ACHN (cell line): ENCODE results near the gene OLFM1.
"Not testable (repeated sequence)": the region's sequence is repeated elsewhere in the genome, so short reads cannot be mapped to it uniquely, and the experiment has no call there.

Experiments used
- DNase-seq: peaks from one replicate; pipeline ENCODE4 v3.0.0-alpha.2; 2015
- in situ Hi-C: cut with HindIII; loops from 2 replicates; pipeline ENCODE4 v1.10.0; 2017; ENCODE audit warnings: low sequenced_read_pairs, low pct_ligation_motif_present, low pct_unique_long_range_greater_than_20kb

OLFM1 gene

DNA sequence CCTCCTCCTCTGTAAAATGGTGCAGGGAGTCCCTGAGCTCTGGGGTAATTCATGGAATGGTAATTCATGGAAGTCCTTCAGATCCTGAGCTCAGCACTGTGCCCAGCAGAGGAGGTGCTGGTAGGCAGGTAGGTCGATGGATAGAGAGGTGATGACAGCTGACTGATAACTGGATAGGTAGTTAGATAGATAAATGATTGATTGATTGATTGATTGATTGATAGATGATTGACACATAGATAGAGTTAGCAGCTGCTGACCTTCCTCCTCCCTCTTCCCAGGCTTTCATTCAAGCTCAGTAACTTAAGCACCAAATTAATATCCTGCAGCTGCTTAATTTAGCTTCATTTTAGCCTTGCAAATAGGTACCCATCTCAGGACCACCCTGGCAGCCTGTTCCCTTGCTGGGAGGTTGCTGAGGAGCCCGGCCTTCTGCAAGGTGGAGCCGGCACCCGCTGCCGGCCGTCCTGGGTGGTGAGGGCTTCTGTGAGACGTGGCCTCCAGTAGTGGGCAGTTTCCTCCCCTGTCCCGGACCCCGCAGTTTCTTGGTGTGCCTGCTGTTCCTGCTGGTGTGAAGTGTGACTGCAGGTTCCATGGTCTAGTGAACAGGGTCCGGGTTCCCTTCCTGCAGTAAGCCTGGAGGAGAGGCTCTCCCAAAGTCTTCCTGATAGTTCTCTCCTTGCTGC, 13.4 kb downstream of the OLFM1 start:
- no peak for DNase-seq
- in situ Hi-C loops: no loop called here

DNA sequence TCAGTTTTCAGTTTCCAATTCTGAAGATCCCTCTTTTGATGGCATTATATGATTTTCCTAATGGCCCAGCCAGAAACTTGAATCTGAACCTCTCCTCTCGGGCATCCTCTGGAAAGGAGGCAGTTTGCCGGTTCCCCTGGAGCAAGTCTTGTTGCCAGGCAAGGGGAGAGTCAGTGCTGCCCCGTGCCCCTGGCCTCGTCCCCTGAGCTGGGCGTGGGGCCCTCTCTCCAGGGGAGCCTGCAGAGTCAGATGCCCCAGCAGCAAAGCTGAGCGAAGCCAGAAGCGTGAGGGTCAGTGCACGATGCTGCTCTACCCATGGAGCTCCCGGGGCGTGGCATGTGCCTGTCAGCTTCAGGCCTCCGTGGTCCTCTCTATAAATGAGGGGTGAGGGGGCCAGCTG, 14.0 kb downstream of the OLFM1 start:
- in situ Hi-C loops: no loop called here
- no peak for DNase-seq

DNA sequence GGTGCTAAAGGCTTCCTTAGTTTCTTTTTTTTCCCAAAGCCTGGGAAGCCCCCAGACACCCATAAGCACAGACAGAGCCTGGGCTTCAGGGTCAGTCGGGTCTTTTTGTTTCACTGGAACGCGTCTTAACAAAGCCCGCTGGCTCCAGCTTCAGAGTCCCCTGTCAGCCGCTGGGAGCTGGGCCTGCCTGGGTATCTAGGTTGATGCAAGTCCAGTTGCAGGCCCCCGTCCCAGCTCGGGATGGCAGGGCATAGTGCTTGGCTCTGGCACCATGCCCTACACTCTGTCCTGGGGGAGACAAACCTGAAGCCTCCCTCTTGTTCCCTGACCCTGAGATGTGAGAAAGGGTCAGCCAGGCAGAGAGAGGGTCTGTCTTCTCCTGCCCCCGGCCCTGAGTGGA, 14.5 kb downstream of the OLFM1 start:
- in situ Hi-C loops: no loop called here
- DNase-seq: no peak

DNA sequence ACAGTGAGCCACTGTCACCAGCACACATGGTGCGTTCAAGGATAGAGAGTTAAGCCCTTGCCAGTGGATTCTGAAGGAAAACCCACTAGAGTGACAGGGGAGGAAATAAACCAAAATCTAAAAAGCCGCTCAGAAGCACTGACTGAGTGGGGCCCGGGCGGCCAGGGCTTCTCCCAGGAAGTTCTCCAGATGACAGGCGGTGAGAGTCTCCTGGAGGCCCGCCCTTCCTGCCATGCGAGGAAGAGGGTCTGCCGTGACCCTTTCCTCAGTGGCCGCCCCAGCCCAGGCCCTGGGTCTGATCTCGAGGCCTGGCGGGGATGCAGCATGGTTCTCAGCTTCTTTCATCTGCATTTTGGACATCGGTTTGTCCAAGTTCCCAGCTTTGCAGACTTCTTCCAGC, 14.9 kb downstream of the OLFM1 start:
- in situ Hi-C loops: no loop called here
- no peak for DNase-seq

DNA sequence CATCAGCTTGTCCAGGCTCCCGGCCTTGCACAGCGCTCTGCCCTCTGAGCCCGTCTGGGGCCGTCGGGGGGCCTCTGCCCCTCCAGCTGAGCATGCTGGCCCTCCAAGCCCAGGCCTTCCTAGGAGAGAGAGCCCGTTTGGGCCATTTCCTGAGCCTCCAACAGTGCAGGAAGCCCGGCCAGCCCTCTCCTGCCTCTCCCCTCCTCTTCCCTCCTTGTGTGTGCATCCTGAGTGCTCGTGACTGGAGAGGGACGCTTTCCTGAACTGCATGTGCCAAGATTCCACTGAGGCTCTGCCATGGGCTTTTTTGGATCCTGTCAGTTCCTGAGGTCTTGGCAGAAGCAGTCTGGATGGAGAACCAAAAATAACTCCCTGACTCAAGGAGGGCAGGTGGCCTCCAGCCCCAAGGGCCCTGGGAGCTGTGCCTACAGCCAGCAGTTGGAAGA, 15.6 kb downstream of the OLFM1 start:
- no peak for DNase-seq
- in situ Hi-C loops: no loop called here

DNA sequence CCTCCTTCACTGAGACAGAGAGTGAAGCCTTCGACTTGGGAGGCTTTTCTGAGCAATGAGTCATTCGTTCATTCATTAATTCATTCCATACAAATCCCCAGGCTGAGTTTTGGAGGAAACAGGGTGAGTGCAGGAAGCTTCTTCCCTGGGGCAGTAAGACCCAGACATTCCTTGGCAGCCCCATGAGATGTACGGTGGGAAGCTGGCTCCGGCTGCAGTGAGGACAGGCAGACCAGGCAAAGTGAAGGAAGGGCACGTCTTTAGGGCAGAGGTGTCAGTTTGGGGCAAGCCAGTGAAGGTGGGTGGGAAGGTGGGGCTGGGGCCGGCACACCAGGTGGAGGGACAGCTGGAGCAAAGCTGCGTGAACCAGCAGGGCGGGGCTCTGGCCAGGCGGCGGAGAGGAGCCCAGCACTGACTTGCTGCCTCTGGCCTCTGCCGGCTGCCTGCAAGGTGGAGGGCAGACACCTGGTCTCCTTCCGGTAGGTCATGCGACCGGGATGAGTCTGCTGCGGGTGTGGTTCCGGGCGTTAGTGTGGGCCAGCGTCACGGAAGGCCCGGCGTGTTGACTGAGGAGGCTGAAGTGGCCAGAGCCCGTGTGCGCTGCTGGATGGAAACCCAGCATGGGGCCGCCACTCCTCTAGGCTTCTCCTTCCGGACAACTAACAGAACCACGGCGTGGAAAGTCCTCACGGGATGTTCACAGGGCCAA, 16.6 kb downstream of the OLFM1 start:
- no peak for DNase-seq
- in situ Hi-C loops: no loop called here

DNA sequence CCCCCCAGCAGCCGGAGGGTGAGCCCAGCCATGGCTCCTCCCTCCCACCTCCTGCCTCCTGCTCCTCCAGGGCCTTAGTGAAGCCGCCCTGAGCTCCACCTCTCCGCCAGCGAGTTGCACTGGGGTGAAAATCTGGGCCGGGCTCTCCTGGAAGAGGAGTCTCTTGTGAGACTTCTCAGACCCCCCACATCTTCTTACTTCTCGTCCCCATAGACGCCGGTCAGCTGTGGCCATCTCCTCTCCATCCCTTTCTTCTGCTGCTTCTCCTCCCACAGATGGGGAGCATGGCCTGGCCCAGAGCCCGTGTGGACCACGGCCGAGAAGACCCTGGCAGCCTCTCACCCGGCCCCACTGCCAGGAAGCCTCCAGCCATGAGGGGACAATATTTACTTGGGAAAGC, 17.3 kb downstream of the OLFM1 start:
- in situ Hi-C loops: no loop called here
- no peak for DNase-seq

DNA sequence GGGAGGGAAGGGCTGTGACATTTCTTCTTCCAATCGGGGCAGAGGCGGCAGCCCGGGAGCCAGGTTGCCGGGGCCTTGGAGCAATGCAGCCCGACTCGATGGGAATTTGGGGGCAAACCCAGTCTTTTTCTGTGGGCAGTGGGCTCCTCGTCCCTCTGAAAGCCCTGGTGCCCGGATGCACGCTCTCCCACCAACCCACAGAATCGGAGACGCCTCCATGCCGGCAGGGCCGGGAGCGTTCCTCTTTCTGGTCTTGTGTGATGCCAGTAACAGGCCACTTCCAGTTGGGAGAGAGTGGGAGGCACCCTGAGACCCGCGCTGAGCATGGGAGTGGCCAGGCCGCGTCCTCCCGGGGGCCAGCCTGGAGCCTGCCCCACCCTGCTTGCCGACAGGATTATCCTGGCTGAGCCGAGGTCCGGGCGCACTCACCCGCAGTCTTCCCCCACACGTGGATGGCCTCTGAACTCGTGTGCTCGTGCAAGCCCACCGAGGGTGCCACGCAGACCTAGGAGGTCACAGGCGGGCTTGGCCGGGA, 17.8 kb downstream of the OLFM1 start:
- DNase-seq: no peak
- in situ Hi-C loops: no loop called here

DNA sequence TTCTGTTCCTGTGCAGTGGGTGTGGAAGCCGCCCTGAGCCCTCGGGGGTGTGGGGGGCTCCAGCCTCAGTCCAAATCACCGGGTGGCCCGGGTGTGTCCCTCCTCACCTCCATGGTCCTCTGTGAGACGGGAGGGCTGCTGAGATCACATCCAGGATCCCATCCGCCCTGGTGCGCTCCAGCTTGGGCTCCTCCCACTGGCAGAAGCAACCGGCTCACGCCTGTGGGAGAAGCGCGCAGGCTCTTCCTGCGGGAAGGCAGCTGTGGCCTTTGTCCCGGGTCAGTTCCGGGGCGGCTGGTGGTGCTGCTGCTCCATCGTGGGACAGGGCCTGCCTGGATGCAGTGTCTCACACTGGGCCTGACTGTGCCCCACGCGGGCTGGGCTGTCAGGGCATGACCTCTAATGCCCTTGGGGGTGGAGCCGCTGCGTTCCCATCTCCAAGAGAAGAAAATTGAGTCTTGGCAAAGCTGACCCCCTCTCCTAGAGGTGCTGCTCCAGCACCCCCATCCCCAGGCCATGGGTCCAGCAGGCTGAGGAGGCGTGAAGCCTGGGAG, 18.5 kb downstream of the OLFM1 start:
- in situ Hi-C loops: no loop called here
- DNase-seq: no peak

DNA sequence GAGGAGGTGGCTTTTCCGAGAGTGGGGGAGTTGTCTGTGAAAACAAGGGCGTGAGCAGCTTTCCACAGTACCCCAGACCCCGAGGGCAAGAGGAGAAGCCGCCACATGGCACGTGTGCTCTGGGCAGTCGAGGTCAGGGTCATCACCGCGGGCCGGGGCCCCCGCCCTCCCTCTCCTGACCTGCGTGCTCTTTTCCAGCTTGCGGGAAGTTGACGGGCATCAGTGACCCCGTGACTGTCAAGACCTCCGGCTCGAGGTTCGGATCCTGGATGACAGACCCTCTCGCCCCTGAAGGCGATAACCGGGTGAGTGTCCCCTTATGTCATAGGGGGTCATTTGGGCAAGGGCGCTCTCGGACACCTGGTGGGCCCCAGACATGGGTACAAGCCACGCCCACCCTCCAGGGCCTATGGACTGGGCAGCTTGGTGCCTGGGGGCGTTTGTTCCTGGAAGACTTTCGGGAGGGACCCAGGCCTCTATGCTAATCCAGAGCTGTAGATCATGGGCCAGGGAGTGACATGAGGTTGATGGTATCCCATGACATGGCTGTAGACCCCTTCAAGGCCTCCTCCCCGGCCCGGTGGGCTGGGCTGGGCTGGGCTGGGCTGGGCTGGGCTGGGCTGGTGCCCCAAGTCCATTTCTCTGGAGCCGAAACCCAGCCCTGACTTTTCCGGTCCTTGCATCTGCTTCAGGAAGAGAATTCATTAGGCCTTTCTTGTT, 19.2 kb downstream of the OLFM1 start:
- in situ Hi-C loops: no loop called here
- no peak for DNase-seq

DNA sequence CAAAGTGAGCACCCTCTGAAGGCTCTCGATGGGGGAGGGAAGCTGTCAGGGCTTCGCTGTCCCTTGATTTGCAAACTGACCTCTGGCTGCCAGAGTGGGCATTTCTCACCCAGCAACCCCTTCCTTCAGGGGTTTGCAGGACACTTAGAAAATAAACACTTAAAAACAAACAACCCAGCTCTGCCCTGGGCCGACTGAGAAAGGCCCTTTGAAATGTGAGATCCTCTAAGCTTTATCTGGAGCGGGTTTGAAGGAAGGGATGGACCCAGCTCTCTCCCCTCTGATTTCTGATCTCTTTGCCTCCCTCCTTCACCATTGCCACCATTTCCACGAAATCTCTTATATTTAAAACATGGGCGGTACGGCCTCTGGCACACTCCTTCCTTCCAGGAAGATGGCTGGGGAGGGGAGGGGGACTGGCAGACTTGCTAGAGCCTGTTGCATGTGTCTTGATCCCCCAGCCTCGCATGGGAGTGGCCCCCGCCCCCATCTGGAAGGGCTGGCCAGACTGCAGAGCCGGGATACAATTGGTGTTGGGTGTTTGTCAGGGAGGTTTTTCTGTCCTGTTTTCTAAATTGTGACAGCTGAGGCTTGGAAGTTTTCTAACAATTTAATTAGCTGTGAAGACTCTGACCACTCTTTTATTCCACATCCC, 20.2 kb downstream of the OLFM1 start:
- DNase-seq: no peak
- in situ Hi-C loops: no loop called here

DNA sequence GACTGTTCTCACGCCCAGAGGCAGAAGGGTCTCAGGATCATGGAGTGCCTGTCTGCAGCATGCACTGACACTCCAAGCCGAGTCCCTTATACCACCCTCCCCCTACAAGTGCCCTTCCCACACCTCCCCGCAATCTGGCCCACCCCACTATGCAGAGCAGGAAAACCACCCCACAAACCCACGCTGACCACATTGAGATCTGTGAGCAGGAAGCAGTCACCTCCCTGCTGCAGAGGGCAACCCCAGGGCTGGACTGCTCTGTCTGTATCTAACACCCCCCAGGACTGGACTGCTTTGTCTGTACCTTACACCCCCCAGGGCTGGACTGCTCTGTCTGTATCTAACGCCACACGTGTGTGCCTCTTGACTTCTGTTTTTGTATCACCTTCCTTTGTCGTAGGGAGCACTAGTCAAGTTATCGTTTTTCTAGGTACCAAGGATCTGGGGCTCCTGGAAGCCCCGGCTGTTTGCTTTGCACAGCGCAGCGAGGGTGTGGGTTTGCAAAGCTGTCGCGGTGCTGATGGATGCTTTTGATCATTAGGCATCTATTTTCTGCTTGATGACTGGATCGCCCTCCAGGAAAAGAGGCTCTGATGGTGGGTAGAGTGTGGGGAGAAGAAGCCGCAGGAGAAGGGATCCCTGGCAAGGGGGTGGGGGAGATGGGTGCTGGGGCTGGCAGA, 21.5 kb downstream of the OLFM1 start:
- no peak for DNase-seq
- in situ Hi-C loops: no loop called here

DNA sequence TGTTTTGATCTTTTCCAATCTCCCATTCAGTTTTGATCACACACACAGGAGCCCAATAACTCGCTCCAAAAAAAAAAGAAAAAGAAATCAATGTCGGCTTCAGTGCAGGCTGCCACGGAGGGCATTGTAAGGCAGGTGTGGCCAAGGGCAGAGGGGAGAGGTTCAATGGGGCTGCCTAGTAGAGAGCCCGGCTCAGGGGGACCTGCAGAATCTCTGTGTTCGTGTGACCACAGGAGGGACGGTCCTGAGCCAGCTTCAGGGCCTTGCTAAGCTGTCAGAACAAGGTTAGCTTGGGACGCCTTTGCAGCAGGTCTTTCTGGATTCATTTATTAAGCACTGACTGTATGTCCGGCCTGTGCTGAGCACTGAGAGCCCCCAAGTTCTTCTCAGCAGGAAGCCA, 22.2 kb downstream of the OLFM1 start:
- DNase-seq: no peak
- in situ Hi-C loops: no loop called here

DNA sequence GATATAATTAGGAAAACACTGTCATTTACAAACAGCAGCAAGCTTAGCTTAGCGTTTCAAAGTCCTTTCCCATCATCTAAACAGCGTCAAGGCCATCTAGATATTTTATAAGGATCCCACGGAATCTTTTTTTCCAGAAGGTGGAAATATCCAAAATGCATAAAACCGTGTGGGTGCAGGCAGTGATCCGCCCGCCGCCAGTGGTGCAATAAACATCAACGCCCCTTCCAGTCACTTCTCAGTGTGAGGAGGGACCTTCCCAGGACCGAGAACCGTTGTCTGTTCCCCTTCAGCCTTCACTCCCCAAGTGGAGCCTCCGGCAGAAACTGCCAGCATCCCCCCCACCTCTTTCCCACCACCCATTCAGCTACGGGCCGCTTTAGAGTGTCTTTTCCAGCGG, 22.9 kb downstream of the OLFM1 start:
- in situ Hi-C loops: no loop called here
- DNase-seq: no peak

DNA sequence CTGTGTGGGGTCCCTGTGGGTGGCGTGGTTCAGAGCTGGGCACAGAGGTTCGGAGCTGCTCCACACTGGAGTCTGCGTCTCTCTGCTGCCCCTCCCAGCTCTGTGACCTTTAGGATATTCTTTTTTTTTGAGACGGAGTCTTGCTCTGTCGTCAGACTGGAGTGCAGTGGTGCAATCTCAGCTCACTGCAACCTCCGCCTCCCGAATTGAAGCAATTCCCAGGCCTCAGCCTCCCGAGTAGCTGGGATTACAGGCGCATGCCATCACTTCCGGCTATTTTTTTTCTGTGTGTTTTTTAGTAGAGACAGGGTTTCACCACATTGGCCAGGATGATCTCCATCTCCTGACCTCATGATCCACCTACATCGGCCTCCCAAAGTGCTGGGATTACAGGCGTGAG, 24.1 kb downstream of the OLFM1 start:
- DNase-seq, in situ Hi-C loops: not testable (repeated sequence)

DNA sequence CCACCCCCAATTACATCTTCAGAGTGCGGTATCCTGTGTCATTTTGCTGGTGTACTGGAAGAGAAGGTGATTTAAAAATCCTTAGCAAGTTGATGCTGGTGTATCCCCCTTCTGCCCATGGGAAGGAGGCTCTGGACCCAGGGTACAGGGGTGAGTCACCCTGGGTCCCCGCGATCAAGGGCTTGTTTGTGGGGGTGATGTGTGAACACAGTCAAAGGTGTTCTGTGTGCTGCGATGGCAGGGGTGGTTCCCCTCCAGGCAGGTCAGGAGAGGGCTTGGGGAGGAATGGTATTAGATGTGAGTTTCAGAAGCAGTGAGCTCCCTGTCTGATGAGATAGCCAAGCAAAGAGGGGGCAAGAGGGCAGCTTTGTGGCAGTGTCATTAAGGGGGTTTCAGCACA, 28.9 kb downstream of the OLFM1 start:
- in situ Hi-C loops: no loop called here
- DNase-seq: no peak

DNA sequence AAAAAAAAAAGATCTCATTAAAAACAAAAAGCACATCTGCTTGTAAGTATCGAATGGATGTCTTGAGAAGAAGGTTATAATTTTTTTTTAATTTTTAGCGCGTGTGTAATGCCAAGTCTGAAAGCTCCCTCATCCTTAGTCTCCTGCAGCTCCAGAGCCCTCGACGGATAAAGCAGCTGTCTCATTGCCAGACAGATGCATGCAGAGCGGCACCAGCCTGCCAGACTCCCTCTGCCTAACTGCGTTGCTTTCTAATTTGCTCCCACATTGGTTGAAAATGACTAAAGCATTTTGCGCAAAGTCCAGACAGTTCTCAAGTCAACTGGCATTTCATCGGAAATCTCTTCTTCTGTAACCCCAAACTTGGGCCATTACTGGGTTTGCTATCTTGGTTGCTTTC, 29.4 kb downstream of the OLFM1 start:
- in situ Hi-C loops: no loop called here
- DNase-seq: no peak

DNA sequence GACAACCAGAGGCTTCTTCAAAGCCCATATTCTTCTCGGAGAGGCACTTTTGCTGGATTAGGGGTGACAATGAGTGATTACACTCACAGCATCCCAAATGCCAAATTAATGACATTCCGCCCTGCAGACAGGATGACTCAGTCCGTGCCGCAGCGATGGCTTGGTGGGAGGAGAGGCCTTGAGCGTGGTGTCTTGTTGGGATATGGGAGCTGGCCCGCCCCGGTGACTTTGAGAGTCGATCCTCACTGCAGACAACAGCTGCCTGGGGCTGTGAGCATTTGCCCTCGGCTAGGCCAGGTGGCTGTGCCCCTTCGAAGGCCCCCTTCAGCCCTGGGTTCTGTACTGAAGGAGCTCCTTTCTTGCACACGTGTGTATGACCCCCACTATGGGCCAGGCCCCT, 29.8 kb downstream of the OLFM1 start:
- in situ Hi-C loops: no loop called here
- DNase-seq: no peak
